Activated CD4-positive, alpha-beta T cell treated with anti-CD3 and anti-CD28 coated beads, Interleukin-2, Interleukin-6, amounts not matched to agents 100 ng/mL and 50 ng/mL, durations not matched to agents 16 hours and 8 hours (primary cell): ENCODE data around the gene ROCK2.

Source experiments
- DNase-seq: peaks from one replicate; pipeline ENCODE4 v3.0.0-alpha.2; 2020

The ROCK2 gene

DNA sequence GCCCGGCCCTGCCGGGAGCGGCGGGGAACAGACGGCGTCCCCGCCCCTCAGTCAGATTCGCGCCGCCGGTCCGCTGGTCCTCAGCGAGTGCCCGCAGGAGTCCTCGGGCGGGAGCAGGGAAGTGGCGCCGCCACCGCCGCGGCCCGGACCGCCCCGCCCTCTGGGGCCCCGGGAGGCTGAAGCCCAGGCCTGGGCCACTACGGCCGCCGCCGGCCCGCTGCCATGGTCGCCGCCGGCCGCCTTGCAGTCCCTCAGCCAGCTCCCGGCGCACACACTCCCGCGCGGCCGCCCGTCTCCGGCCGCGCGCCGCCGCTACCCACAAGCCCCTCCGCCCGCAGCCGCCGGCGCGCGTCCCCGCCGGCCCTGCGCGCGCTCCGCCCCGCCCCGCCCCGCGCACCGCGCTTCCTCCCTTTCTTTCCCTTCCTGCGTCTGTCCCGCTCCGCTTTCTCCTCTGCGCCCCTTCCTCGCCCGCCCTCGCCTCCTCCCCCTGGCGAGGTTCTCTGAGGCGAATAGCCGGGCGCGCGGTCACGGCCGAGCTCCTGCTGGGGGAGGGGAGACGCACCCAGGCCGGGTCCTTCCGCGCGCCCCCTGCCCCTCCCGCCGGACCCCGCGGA, at the start of gene ROCK2:
Gene ROCK2 (minus strand): TSS at position 295 of the 614 bp plus-strand sequence. CDS start 500 bp downstream, outside the sequence.
- DNase-seq: peak; percentile 86

DNA sequence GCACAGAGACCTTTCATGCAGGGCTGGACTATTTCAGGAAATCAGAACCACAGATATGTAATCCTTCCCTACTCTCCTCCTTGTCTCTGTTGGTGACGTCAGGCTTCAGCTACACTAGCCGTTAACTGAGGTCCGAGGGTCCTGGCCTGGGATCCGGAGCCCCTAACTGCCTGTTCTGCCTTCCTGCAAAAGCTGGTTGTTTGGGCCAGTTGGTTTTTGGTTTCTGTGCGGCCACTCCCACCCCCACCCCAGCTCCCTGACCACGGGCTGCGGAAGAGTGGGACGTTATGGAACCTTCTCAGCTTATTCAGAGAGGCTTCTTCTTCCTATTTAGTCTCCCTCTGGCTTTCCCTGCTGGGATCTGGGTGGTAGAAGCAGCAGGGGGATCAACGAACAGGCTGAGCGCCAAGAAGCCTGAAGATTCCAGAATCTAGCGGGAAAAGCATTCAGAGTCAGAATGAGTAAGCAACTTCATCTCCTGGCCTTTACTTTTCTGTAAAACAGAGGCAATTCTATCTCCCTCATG, 49.3 kb upstream of the ROCK2 start:
- no peak for DNase-seq

DNA sequence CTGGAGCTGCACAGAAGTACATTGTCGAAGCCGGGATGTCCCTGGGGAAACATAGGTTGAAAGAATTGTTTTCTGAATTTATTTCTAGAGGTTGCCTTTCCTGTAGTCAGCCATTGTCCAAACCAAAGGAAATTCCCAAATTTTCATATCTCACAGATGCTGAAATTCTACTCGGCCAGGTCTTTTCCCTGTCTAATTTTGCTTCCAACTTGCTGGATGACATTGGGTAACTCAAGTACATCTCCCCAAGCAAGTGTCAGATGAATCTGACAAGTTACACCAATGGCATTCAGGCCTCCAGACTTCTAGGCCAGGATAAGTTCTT, 47.5 kb upstream of the ROCK2 start:
- DNase-seq: no peak

DNA sequence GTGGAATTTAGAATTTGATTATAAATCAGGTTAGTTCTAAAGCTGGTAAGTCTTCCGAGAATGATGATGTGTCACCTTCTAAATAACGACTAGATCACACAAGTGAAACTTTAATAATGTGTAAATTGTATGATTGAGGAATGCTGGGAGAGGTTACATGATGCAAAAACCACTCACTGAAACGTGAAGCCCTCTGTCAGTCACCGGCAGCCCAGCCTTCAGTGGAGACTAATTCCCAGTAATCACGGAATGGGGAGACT, 45.9 kb upstream of the ROCK2 start:
- no peak for DNase-seq

DNA sequence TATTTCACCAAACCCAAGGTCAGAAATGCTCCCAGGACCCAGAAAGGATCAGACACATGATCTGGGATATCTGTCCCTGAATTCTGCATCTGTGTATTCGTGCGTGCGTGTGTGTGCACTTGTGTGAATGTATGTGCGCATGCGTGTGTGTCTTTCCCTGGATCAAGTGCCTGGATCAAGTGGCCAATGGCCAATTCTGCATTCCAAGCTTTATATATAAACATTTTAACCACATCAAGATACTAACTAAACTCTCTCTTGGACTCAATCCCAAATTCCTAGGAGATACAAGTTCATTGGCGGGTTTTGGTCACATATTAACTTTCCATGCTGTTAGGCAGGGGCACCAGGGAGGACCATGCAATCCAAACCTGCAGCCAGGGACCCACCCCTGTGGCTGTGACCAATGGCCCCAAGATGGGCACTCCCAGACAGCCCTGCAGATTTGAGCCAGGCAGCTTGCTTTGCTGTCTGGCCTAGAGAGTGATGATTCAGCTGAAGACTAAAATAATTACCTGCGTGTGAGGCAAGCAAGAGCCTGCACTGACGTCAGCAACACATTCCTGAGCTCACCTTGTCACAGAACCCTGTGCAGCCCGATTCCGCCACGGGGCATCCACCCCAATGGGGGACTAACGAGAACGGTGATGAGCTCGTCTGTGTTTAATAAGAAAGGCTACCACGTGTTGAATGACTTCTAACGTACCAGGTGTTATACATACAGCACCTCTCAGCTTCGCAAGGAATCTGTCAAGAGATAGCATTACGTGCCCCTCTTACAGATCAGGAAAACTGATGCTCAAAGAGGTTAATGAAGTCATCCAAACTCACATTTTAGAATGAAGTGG, 45.3 kb upstream of the ROCK2 start:
- DNase-seq: no peak

DNA sequence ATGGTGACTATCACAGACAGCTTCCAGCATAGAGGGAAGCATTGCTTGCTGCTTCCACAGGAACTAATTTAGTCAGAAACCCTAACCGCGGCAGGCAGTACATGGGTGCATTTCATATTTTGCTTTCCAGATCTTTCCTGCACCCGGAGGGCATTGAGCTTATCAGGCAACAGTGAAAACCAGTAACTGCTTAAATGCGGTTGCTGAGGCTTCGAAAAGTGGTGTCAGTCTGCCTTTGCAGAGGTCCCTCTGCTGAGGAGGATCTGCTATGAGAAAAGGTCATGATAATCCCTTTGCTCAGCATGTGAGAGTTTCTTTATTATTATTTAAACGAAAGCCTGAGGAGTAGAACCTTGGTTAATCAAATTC, 44.6 kb upstream of the ROCK2 start:
- DNase-seq: no peak

DNA sequence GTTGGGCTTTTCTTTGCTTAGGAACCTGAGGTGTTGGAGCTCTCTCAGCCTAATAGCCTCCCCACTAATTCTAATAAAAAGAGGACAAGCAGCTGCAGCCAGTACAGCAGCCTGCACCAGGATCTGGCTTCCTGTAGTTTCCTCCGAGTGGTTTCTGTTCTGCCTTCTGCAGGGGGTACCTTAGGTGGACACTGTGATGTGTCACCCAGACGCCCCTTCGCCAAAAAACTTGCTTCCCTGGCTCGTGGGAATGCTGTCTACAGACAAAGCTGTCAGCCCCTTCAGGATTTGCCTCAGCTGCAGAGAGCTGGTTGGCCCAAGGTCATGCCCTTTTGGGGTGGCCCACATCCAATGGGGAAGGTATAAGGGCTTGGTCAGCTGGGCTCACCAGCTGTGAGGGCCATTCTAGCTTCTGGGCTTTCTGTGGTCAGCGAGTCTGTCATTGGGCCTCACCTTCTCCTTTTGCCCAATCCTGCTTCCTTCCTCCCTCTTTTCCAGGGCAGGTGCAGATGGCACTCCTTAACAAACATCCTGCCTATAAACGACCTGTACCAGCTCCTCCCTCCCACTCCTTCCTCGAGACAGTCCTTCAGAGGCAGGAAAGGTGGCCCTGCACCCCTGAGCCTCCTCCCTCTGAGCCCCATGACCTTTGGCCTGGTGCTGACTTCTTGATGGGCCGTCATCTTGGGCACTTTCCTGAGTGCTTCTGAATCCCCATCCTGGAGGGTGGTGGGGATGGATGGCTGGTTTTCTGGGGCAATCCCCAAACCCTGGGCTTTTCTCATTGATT, 44.0 kb upstream of the ROCK2 start:
- no peak for DNase-seq

DNA sequence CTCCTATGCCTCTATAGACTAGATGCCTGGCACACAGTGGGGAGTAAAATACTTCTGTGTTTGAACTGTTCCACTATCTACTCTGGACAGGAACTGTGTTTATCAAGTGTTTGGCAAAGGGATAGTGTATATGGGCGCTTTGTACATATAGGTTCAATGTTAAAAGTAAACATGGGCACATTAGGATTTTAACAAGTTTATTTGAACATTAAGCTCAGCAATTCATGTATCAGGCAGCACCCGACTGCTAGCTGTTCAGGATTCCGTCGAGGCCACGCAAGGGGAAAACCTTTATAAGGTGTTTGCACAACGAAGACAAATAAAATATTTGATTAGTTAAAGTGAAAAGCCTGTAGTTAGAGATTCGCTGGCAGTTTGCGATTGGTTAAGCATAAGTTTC, 43.4 kb upstream of the ROCK2 start:
- no peak for DNase-seq

DNA sequence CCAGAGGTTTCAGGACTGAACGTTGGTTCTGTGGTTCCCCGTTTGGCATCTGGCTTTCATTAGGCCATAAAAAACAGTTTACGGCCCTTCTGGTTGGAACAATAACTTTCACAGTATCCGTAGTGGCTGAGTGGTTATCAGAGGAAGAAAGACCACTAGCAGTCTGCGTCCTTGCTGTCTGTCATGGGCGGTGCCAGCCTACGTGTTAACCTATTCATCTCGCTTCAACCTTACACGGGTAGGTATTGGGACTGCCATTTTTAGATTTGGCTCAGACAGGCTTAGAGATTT, 42.6 kb upstream of the ROCK2 start:
- DNase-seq: no peak

DNA sequence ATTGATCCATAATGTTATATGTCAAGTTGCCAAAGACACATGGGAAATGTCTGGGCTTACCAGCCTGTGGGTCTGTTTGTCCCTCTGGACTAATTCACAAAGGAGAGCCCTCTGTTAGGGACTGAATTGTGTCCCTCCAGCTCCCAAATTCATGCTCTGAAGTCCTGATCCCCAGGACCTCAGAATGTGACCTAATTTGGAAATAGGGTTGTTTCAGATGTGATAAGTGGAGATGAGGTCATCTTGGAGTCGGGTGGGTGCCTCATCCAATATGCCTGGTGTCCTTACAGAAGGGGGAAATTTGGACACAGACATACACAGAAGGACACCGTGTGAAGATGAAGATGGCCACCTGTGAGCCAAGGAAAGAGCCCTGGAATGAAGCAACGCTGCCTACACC, 41.4 kb upstream of the ROCK2 start:
- DNase-seq: no peak

DNA sequence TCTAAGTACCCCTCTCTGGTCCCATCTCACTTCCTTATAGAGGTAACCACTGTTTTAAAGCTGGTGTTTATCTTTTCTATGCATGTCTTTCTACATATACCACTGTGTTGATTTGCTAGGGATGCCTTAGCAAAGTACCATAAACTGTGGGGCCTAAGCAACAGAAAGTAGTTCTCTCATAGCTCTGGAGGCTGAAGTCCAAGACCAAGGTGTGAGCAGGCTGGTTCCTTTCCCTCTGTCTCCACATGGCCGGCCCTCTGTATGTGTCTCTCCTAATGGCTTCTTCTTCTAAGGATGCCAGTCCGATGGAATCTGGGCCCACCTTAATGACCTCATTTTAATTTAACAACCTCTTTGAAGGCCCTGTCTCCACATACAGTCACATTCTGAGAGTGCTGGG, 40.8 kb upstream of the ROCK2 start:
- no peak for DNase-seq

DNA sequence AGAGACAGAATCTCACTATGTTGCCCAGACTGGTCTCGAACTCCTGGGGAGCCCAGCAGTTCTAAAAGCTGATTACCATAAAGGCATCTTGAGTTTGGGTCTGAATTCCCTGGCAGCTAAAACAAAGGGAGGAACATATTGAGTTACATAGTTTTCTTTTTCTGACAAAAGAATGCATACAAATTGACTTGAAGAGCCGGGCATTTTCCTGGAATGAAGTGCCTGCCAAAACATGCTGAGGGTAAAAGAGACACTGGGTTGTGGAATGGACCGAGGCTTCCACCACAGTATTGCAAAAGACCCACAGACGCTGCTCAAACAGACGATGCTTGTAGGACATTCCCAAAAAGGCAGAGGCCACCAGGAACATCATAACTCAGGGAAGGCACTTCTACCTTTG, 35.1 kb upstream of the ROCK2 start:
- DNase-seq: no peak

DNA sequence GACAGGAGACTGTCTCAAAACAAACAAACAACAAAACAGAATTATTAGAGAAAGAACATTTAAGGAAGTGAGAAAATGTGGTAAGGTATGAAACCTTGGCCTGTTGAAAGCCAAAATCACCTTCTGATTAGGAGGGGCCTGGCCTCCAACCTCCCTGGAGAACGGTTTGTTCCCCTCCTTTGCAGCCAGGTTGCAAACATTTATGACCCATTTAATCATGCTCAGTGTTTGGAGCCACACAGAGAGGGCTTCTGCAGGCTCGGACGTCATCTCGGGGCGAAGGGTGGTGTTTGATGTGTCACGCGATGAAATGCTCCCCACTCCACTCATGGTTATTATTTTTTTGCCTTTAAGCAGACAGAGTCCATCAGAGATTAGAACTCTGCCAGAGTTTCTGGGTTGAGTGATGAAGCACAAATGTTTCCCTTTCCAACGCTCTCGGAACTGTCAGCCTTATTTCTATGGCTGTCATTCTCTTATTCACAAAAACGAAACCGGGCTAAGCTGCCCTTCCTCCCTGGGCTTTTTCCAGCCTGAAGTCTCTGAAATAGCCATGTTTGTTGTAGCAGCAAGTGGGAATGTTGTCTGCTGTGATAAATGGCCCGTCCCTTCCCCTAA, 33.6 kb upstream of the ROCK2 start:
- no peak for DNase-seq

DNA sequence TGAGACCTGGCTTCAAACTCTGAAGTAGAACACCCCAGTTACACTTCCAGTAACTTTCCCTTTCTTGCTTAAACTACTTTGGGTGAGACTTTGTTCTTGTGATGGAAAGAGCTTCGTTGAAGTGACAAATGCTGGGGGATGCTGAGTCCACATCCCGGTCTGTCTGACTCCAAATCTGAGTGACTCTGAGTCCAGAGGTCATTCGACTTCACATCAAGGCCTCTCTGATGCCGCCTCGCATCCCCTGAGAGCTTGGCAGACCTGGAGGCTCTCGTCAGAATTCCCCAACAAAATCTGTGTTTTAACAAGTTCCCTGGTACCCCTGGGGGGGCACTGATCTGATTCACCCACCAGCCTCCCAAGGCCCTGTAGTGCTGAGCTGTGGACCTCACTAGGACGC, 31.6 kb upstream of the ROCK2 start:
- DNase-seq: no peak

DNA sequence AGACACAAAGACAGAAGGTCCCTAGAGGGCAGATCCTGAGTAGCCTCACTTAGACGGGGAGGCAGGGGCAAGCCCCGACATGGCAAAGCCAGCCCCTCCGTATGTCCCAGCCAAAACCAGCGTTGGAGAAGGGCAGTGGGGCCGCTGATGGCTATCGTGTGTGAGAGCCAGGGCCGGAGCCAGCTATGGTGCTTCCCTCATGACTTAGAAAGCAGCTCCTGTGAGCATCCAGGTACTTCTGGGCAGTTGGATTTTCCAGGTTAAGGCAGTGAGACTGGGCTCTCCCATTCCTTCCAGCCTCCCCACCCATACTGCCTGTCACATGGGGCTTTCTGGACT, 31.2 kb upstream of the ROCK2 start:
- DNase-seq: no peak

DNA sequence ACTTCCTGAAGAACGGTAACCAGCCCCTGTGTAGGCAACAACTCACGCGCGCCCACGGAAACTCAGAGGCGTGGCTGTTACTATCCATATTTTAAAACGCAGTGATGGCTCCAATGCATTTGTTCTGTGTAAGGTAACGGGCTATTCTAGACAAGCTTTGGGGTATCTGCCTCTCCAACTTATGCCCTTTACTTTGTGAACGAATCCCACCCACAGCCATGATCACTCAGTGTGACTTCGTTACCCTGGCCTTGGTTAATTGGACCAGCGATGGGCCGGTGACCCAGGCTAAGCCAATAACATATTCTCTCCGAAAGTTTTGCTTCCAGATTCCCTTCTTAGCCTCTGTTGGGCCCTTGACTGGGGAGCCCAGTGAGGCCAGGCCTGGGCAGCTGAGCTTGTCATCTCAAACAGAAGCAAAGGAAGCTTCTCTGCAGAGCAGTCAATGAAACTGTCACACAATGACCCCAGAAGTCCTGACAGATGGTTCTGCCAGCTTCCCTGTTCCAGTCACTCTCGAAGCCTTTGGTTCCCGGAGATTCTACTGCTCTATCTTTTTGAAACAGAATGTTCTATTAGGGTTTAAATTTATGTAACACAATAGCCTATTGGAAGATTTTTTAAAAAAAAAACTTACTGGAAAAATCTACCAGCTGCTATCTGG, 30.7 kb upstream of the ROCK2 start:
- DNase-seq: no peak

DNA sequence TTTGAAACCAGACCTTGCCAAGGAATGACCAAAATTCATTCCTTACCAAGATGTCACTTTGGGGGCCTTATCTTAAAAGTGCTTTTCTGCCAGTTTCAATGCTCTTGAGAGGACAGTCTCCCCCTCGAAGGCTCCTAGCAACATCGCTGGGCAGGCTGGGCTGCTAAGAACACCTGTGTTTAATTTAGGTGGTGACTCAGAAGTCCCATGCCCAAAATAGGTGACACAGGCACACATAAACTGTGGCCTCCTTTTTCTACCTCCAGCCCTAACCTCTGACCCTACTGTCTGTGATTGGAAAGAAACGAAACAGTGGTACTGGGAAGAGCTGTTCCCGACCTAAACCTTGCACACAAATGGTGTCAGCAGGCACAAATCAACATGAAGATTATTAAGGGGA, 28.7 kb upstream of the ROCK2 start:
- no peak for DNase-seq

DNA sequence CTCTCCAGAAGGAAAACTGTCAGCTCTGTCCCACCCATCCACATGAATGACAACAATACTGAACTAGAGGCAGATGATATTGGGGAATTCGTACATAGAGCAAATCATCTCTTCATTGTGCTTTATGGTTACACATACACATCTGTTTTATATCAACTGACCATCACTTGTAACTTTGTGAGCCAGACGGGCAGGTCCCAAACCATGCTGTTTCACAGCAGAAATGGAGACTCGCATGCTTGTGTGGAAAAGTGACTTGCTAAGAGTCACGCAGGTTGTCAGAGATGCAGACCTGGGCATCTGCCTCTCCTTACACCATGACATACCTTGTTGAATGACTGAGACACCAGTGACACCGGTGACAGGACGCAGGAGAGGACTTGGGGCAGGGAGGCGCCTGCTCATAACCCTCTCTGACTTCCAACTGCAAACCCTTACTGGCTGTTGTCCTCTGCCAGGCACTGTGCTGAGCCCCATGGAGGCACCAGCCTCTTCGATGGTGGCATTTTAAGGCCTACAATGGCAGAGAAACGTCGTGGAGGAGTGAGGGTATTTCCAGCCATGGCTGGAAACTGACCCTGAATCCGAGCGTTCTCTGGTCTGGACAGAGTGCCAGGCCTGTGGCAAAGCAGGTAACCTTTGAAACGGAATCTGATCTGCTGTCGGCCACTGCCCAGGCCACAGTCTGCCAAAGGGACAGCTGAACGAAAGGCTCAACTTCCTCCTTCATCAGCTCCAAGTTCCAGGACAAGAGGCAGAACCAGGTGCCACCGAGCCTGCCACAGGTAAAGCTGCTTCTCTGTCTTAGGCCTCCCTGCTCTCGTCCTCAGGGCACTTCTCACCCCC, 26.9 kb upstream of the ROCK2 start:
- DNase-seq: no peak

DNA sequence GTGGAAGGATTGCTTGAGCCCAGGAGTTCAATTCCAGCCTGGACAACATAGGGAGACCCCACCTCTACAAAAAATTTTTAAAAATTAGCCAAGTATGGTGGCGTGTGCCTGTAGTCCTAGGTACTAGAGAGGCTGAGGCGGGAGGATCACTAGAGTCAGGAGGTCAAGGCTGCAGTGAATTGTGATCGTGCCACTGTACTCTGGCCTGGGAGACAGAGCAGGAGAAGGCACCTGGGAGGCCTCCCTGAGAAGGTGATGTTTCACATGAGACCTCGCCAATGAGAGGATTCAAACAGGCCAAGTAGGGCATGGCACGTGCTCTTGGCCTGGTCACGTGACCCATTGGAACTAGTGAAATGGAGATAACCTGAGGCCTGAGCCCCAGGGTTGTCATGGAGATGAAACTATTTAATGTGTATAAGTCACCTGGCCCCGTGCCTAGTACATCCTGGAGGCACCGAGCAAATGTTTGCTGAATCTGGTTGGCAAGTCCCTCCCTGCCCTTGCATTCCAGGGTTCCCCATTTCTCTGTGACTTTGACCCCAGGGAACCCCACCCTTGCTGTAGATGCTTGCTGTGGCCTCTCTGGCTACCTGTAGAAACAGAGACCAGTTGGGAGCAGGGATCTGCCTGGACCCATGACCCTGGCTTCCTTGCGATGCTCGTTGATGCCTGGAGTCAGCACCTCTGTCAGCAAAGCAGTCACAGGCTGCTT, 26.1 kb upstream of the ROCK2 start:
- no peak for DNase-seq

DNA sequence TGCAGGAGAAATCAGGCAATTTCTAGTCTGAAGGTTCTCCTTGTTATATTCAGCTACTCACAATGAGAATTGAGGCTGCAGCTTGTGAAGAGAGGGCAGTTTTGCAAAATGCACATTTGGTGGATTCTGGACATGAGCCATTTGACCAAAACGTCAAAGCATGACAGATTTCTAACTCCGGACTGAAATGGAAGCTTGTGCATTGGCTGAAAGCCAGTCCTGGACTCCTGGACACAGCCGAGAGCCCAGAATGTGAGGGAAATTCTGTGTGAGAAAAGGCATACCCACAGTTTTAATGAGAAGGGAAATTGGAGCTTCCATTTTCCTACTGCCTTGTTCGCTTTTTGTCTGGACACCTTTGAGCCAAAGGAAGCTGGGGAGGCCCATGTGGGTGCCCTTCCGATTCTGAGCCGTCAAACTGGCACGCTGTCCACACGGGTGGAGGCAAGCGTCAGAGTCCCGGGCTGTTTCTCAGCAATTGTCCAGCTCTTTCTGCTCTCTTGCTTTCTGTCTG, 23.7 kb upstream of the ROCK2 start:
- no peak for DNase-seq

DNA sequence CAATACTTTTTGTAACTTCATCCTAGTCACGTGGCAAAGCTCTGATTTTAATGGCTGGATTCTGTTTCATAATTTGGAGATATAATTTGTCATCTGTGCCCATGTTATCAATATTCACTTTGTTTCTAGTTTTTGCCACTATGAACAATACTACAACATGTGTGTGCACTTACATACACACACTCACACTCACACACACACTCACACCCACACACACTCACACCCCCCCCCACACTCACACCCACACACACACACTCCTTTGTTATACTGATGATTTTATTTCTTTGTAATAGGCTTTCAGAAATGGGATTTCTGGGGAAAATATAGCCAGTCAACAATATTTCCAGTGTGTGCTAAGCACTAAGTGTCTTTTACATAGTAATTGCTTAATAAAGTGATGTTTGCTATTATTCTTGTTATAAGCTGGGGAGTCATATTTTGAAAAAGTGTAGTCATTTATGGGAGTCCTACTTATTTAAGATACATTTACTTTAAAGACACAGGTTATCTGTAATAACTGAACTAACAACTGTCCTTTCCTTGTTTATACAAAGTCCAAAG, 22.8 kb upstream of the ROCK2 start:
- DNase-seq: no peak
